ENCODE data around the gene FOXRED2.

FOXRED2 gene

GRCh38 chr22:36445158-36445668 lies 61.6 kb downstream of the FOXRED2 start:
- DNase-seq = no peak

- DNase-seq = no peak
These were observed 63.6 kb downstream of the FOXRED2 start for GRCh38 chr22:36443198-36443770.

- DNase-seq = no peak
These were observed 64.2 kb downstream of the FOXRED2 start for GRCh38 chr22:36442506-36443197.

- DNase-seq = no peak
These were observed 66.3 kb downstream of the FOXRED2 start for GRCh38 chr22:36440429-36441002.

- DNase-seq = no peak
These were observed 67.2 kb downstream of the FOXRED2 start for GRCh38 chr22:36439481-36440271.
